Endothelial cell of hepatic sinusoid (primary cell): ENCODE data around the gene RASD2.

Experiments used
- in situ Hi-C: cut with HindIII; loops from 2 replicates; pipeline ENCODE4 v1.10.0; 2017; ENCODE audit warnings: low sequenced_read_pairs

RASD2 gene

DNA sequence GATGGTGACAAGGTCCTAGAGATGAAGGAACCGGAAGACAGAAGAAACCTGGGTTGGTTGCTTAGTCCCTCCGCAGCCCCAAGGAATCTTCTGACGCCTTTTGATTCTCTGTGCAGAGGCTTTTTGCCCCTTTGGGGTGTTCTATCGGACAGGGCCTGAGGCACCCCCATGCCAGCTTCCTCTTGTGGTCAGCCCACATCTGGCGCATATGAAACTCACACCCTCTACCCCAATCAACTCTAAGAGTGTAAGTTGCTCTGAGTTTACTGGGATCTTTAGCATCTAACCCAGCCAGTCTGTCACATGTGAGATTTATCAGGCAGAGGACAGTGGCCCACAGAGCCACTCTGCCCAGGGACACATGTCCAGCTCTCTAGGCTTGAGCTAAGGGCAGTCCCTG lies 17.4 kb downstream of the RASD2 start:
- in situ Hi-C loops = no loop called here

DNA sequence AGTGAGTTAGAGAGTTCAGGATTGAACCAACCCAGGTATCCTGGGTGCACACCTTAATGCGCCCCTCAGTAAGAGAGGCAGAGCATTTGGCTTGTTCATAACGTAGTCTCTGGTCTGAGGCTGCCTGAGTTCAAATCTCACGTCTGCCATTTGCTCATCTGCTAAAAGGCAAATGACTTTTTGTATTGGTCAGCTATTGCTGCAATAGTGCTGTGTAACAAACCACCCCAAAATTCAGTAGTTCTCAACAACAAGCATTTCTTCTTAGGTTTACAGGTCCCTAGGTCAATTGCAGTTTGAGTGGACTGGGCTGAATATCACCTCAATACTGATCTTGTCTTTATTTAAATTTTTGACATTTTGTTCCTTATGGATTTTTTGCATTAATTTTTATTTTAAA lies 18.1 kb downstream of the RASD2 start:
- in situ Hi-C loops = no loop called here

DNA sequence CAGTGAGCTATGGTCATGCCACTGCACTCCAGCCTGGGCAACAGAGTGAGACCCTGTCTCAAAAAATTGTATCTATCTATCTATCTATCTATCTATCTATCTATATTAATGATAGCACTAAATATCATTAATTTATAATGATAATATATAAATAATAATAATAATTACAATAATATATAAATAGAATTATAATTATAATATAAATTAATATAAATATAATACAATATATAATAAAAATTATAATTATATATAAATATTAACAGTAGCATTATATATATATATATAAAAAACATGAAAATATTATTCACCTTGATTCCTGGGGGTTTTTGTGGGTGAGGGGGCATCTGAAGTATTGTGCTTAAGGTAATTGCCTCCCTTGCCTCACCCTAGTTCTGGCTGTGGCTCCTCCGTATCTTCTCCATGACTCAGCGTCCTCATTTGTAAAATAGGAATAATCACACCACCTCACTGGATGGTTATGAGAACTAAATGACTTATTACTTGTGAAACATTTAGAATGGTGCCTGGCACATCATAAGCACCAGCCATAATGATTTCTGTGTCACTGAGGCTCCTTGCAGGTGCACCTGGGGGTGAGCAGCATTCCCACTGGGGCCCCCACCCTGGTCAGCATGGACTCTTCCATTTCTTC lies 18.8 kb downstream of the RASD2 start:
- in situ Hi-C loops = loop anchor here (10.0 kb wide), 1 partner anchor 155 kb away; the partner anchor contains the start of gene MCM5

DNA sequence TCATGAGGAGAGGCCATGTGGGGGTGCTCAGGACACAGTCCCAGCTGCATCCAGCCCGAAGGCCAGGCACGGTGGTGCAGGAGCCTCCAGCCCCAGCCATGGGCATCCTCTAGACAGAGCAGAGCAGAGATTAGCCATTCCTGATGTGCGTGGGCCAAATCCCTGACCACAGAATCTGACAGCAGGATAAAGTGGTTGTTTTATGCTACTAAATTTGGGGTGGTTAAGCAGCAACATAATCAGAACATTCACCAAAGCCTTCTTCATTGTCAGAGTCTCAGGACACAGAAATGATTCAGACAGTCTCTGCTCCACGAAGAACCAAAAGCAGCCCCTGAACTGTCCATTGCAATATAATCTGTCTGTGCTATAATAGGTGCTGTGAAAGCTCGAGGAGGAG lies 19.7 kb downstream of the RASD2 start:
- in situ Hi-C loops = loop anchor here (10.0 kb wide), 1 partner anchor 156 kb away; the partner anchor contains the start of gene MCM5

DNA sequence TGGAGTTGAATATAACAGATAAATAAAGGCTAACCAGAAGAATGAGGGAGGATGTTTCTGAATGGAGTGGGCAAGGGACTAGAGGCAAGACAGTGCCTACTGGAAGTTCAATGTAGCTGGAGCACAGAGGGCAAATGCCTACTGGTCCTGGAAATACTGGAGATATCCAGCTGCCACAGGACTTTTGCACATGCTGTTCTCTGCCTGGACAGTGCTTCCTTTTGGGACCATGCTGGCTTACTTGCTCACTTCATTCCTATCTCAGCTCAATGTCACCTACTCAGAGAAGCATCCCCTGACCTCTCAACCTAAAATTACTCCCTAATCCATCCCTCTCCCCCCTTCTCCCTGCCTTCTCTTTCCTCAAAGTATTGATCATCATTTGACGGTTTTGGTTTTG lies 20.2 kb downstream of the RASD2 start:
- in situ Hi-C loops = loop anchor here (10.0 kb wide), 1 partner anchor 156 kb away; the partner anchor contains the start of gene MCM5

DNA sequence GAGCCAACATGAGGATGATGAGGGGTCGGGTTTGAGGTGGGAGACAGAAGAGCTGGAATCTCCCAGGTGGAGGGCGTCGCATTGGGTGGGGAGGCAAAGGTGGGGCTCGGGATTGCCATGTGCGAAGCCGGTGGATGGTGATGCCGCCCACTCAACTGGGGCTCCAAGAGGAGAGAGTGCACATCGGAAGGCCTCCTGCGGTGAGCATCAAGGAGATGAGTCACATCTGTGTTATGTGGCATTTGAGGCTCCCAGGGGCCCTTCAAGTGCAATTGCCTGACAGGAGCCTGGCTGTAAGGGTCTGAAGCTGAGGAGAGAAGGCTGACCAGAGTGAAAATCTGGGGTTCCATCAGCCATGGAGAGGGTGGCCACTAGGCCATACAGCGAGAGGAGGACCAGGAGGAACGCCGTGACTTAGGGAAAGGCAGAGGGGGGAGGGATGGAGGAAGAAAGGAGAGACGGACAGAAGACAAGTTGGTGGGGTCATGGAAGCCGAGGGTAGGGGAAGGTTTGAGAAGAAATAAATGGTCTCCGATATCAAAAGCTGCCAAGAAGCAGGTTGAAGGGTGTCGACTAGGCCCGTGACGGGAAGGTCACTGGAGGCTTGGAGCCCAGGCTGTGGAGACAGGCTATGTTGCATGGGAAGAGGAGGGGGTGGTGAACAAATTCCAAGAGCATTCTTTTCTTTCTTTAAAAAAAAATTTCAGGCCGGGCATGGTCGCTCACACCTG lies 21.3 kb downstream of the RASD2 start:
- in situ Hi-C loops = loop anchor here (10.0 kb wide), 1 partner anchor 157 kb away; the partner anchor contains the start of gene MCM5

DNA sequence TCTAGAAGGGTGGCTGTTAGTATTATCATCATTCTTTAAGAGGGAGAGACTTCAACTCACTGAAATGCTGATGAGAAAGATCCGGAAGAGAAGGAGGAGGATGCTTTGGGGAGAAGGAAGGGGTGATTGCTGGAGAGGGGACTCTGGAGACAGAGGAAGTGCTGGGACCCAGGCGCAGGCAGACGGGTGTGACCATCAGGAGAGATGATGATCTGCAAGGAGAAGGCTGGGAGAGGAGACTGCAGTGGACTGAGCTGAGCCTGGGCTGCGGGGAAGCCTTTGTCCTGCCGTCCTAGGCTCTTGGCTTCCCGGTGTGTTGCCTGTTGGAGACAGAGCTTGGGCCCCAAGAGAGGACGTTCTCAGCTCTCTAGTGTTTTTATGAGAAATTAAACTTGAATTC lies 22.6 kb downstream of the RASD2 start:
- in situ Hi-C loops = loop anchor here (10.0 kb wide), 1 partner anchor 158 kb away; the partner anchor contains the start of gene MCM5

DNA sequence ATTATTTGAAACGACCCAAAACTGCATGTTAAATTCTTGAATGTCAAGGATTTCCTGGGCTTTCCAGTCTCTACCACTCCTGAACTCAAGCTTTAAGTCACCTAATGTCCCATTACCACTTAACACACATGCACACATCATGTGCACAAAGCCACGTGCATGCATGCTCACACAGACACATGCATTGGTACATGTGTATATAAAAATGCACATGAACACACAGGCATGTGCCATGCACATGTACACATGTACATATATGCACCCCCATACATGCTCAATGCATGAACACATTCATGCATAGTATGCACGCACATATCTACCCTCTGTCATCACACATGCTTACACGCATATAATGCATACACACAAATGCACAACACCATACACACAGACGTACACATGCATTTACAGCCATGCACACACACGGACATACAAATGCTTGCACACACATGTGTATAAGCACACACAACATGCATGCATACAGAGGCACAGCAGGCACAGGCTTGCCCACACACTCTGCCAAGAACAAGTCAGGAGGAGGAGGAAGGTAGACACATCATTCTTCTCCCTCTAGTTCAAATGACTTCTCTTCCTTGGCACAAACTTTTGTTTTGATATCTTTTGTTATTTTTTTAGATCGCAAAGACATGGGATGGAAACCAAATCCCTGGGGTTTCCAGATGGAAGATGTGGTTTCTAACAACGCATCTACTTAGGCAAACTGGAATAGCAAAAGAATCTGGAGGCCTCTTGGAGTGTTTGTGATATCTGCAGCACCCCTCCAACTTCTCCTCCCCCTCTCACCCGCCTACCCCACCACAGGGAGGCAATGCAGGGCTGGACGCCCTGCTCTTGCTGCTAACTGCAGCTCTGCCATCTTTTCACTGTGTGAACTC lies 24.6 kb downstream of the RASD2 start:
- in situ Hi-C loops = loop anchor here (5.0 to 10.0 kb wide), 4 partner anchors 48 to 188 kb away; partner anchors contain the start of gene MCM5

DNA sequence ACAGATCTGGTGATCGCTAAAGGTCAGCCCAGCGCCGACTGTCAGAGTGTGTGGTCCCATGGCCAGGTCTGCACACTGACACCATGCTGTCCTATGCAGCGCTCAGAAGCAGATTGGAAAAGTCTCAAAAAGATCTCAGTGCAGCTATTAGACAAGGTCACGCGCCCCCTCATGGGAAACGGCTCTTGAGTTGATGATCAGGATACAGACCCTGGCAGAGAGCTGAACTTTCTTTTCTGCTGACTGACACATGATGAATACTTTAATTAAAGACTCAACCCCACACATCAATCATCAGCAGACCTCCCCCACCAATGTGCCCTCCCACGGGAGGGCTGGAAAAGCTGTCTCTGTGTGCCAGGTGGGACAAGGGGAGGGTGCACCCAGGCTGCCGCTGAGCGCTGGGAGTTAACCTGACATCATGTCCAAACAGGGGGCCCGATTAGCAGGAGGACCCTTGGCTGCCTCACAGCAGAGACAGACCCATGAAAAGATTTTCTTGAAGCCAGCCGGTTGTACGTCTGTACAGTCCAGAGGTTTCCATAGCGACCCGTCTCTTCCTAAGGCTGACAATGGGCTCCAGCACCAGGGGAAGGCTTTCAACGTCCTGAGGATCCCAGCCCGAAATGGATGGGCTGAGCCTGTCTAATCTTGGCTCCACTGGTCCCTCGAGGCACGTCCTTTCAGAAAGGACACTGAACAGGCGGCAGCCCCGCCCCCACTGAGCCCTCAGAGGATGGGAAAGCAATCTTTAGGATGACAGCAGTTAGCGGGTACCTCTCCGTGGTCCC lies 26.9 kb downstream of the RASD2 start:
- in situ Hi-C loops = loop anchor here (5.0 to 10.0 kb wide), 4 partner anchors 50 to 190 kb away; partner anchors contain the start of gene MCM5

DNA sequence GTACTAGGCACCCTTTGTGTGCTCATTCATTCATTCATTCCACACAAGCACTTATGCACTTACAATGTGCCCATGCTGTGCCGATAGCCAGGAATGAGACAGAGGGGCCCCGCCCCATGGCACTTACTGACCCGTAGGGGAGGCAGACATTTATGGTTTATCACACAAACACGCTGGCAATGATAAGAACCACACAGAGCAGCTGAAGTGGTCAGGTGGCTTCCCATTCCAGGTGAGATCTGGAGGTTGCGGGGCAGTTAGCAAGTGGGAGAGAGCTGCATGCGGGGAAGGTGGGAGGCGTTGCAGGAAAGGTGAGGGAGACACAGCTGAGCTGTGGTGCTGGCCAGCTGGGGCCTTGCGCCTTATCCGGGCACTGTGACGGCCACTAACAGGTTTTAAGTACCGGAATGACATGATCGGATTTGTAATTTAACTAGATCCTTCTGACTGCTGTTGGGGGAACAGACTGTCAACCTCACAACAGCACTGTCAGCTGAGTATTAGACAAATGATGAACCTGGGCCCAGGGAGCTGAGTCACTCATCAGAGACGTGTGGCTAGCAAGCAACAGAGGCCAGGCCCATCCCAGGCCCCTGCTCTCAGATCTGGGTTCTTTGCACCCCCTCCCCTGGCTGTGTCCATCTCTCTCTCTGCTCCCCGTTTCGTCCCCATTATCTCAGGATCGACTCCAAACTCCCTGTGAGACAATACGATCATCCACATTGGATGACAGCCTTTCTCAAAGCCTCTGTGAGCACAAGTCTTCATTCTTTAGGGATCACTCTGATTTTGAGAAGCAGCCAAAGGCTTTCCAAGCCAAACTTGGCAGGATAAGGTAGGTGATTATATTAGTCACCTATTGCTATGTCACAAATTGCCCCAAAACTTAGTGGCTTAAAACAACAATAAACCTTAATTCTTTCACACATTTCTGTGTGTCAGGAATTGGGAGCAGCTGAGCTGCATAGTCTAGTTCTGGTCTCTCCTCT lies 28.4 kb downstream of the RASD2 start:
- in situ Hi-C loops = loop anchor here (5.0 to 10.0 kb wide), 4 partner anchors 52 to 192 kb away; partner anchors contain the start of gene MCM5

DNA sequence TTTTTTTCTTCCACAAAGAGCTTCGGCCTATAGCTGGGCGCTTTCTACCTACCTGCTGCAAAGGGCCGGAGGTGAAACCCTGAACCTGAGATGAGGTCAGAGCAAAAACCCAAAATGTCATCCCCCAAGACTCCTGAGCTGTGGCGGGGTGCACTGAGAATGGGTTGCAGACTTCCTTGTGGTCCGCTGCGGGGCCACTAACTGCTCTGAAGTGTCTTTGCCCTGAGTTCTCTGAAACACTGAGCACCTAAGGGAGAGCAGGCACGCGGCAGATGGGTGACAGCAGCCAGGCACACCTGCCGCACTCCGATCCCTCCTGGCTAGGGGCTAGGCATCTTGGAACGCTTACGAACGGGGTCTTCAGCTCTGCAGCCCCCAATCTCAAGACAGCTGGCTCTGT lies 29.3 kb downstream of the RASD2 start:
- in situ Hi-C loops = loop anchor here (5.0 to 10.0 kb wide), 4 partner anchors 53 to 193 kb away; partner anchors contain the start of gene MCM5

DNA sequence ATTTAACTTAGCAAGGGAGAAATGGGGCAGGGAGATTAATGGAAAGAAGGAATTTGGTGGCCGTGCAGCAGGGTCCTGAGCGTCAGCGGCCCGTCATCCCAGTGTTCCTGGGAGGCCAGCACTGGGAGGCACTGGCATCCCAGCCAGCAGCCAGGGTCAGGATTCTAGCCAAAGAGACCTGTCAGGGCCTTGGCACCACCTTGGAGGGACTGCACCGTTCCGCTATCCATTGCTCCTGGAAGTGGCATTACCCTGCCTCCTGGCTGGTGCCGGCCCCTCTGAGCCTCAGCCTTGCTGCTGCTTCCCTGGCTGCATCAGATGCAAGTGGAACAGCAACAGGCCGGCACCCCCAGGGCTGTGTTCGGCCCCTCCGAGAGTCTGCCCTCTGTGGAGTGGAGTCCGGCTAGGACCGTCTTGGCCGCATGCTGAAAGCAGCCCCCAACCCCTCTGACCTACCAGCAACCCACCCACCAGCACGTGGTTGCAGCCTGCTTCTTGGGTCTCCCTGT lies 30.1 kb downstream of the RASD2 start:
- in situ Hi-C loops = no loop called here

DNA sequence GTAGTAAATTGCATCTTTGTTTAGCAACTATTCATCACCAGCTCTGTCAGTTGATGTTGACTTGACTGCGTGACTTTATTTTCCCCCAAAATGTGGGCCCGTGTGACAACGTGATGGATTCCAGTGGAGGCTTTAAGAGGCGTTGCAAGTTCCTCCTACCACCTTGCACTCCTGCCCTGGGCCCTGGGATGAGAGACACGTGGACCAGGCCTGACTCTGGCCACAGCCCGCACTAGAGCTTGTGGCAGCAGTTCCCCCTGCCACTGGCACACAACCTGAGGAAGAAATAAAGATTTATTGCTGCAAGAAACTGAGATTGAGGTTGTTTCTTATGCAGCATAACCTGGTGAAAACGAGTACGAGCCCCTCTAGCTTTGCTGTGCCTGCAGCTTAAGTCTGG lies 31.9 kb downstream of the RASD2 start:
- in situ Hi-C loops = no loop called here

DNA sequence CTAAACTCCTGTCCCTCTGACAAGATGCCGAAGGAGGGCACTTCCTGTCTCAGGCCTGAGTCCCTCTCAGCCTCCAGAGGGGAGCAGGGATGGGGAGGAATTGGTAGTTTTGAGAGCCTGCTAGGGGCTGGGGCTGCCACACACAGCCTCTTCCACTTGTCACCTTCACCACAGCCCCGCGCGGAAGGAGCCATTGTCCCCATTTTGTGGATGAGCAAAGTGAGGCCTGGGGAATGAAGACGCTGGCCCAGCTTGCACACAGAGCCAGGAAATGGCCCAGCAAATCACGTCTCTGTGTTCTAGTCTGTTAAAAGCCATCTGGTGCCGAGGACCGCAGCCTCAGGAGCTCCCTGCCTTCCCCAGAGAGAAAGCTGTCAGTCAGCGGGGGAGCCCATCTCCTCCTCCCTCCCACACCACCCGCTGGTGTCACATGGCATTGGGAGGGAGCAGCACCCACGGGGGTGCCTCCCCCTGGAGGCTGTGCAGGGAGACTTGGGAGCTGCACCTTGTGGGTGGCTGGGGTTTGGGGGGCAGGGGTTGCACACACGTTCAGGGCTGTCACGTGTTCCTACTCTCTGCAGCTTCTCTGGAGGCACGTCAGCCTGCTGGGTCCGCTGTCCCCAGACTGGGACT lies 34.6 kb downstream of the RASD2 start:
- in situ Hi-C loops = no loop called here

DNA sequence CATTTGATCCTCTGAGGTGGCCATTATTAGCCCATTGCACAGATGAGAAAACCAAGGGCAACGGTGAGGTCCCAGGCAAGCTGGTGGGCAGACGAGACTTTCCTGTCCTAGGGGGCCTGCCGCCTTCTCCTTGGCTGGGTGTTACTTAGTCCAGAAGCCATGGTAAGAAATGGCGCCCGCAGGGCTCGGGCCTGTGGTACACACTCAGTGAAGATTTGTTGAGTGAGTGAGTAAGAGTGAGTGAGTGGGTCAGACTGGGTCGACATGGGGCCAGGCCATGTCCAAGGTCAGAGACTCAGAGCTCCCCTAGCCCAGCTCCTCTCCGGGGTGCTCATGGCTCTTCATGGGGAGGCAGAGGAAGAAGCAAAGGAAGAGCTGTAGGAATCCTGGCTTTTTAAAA lies 36.0 kb downstream of the RASD2 start:
- in situ Hi-C loops = no loop called here

DNA sequence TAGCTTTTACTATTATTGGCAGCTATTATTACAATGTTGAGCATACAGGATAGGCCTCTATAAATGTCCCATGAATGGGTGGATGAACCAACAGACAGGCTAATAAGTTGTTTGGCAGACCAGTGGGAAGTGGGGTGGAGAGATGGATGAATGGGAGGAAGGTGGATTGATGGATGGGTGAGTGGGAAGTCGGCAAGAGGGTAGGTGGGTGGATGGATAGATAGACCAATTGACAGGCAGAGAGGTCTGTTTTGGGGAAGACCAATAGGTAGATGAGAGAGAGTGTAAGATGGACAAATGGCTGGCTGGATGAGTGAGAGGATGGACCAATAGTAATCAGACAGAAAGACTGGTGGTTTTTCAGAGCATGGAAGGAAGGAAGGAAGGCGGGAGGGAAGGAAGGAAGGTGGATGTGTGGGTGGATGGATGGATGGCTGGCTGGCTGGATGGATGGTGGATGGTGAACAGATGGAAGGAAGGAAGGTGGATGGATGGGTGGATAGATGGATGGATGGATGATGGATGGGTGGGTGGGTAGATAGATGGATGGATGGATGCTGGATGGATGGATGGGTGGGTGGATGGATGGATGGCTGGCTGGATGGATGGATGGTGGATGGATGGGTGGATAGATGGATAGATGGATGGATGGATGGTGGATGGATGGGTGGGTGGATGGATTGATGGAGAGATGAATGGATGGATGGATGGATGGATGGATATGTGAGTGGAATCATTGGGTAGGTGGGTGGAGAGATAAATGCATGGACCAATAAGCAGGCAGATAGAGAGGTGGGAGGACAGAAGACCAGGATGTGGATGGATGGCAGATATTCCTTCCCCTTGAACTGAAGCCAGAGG lies 37.4 kb downstream of the RASD2 start:
- in situ Hi-C loops = no loop called here

DNA sequence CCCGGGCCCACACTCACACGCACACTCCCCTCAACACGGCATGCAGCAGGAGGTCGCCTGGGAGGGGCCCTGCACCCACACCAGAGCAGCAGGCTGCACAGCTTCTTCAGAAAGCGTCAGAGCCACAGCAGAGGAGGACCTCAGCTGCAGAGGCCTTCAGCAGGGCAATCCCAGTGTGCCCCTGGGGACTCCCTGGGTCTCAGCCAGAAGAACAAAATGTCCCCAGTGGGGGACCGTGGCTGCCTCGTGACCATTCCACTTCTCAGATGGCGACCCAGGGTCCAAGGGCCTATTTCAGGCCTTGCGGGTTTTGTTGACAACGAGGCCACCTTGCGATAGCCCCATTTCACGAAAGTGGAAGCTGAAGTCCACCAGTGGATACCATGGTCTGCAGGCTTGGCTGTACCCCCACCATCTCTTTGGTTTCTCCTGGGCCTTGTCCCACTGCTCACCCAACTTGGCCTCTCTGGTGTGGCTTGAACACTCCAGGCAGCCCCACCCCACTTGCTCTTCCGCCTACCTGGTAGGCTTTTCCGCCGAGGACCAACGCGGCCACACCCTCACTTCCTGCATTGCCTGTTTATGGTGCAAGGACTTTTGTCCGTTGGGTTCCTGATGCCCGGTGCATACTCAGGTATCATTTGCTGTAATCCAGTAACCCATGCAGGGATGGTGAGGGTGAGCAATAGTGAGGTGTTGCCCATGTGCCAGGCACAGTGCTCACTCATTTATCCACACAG lies 38.4 kb downstream of the RASD2 start:
- in situ Hi-C loops = no loop called here
